OCI-LY7 (cell line): ENCODE measurements around the gene SIX1. TPM values are rescaled to one million over a fixed set of nuclear protein-coding genes. Genes with fewer than 3 reads are reported as not detected.

ENCODE experiments used
- BruUV-seq: library from RNA; stranded (reverse); fragments of 400-500 nt; replicated peaks from 2 replicates; lab custom pipeline; 2021; lab: Mats Ljungman, UMichigan
- CTCF ChIA-PET: fragments of 300-600 bp; sonication (Branson Sonifier 250); formaldehyde crosslinking; loops from one replicate; lab custom pipeline; 2022; ENCODE audit warnings: antibody characterized with exemption; ENCODE audit not compliant: unreplicated experiment; lab: Charles Lee
- POLR2A ChIA-PET: fragments of 300-600 bp; sonication (Branson Sonifier 250); formaldehyde crosslinking; loops from one replicate; lab custom pipeline; 2022; ENCODE audit warnings: antibody characterized with exemption; lab: Charles Lee
- DNase-seq: peaks from one replicate; pipeline ENCODE4 v3.0.0-alpha.2; 2015; ENCODE audit warnings: low spot score
- H2AFZ ChIP-seq: fragments of 200-600 bp; sonication (generic), shearing (Covaris generic); 2 replicates; pipeline ENCODE4 v1.6.1; 2014; ENCODE audit warnings: mild to moderate bottlenecking, antibody characterized with exemption, low read length, moderate library complexity
- H3K27ac ChIP-seq: fragments of 200-600 bp; sonication (generic); 2 replicates; pipeline ENCODE4 v1.5.1; 2014; ENCODE audit warnings: mixed run types, low read depth, mild to moderate bottlenecking, moderate library complexity, low read length, inconsistent platforms; ENCODE audit not compliant: poor library complexity, severe bottlenecking
- H3K36me3 ChIP-seq: fragments of 200-600 bp; sonication (generic); 2 replicates; pipeline ENCODE4 v1.6.1; 2014; ENCODE audit warnings: mild to moderate bottlenecking, antibody characterized with exemption, low read length, moderate library complexity, mixed read lengths; ENCODE audit not compliant: insufficient read depth
- H3K4me1 ChIP-seq: fragments of 200-600 bp; sonication (generic); 2 replicates; pipeline ENCODE4 v1.5.1; 2014; ENCODE audit warnings: mild to moderate bottlenecking, low read length; ENCODE audit not compliant: insufficient read depth, poor library complexity, severe bottlenecking
- H3K4me2 ChIP-seq: fragments of 200-600 bp; sonication (generic); 2 replicates; pipeline ENCODE4 v1.6.1; 2014; ENCODE audit warnings: mild to moderate bottlenecking, low read length
- H3K4me3 ChIP-seq: fragments of 200-600 bp; sonication (generic); 2 replicates; pipeline ENCODE4 v1.5.1; 2014; ENCODE audit warnings: mild to moderate bottlenecking, low read depth, low read length; ENCODE audit not compliant: poor library complexity, severe bottlenecking
- H3K79me2 ChIP-seq: fragments of 200-600 bp; sonication (generic); 2 replicates; pipeline ENCODE4 v1.6.1; 2016; ENCODE audit warnings: low read depth, mild to moderate bottlenecking, low read length, moderate library complexity, mixed read lengths; ENCODE audit not compliant: insufficient read depth
- H3K9me2 ChIP-seq: fragments of 200-600 bp; sonication (generic); 2 replicates; pipeline ENCODE4 v1.6.1; 2016; ENCODE audit warnings: mild to moderate bottlenecking, low read length, mixed read lengths; ENCODE audit not compliant: insufficient read depth
- H3K9me3 ChIP-seq: fragments of 200-600 bp; sonication (generic); 2 replicates; pipeline ENCODE4 v1.6.1; 2014; ENCODE audit warnings: mild to moderate bottlenecking, mixed run types, low read length, mixed read lengths
- H4K20me1 ChIP-seq: fragments of 200-600 bp; sonication (generic); 2 replicates; pipeline ENCODE4 v1.6.1; 2014; ENCODE audit warnings: mild to moderate bottlenecking, antibody characterized with exemption, low read length, moderate library complexity, mixed read lengths; ENCODE audit not compliant: insufficient read depth
- EZH2phosphoT487 ChIP-seq: fragments of 200-600 bp; sonication (generic); IDR thresholded peaks from 2 replicates; pipeline ENCODE4 v1.6.1; 2018; ENCODE audit warnings: low read depth, borderline replicate concordance, mild to moderate bottlenecking, mixed run types, antibody characterized with exemption, low read length, moderate library complexity, mixed read lengths
- intact Hi-C: fragments of 100-400 bp; cut with micrococcal nuclease; formaldehyde crosslinking; loops from one replicate; pipeline ENCODE4 v1.10.0; 2022; ENCODE audit not compliant: unreplicated experiment
- total RNA-seq, 2 experiments: library from RNA; depleted of rRNA in 1 of 2; stranded (reverse); fragments of >200 nt in 1 of 2; shearing (Covaris generic) in 1 of 2; gene quantifications; 2 replicates each; pipeline ENCODE4 v1.2.3, GENCODE V29; 2014 to 2022
- TF ChIP-seq, protein P1 (sequence below): fragments of 200-600 bp; sonication (generic); conservative IDR thresholded peaks from 2 replicates; pipeline ENCODE4 v1.5.1; 2014; ENCODE audit warnings: mild to moderate bottlenecking, antibody characterized with exemption, low read length, moderate library complexity, mixed read lengths

Gene SIX1
- total RNA-seq, 2 experiments from 2014 or later = 0.35 to 2.9 TPM

DNA sequence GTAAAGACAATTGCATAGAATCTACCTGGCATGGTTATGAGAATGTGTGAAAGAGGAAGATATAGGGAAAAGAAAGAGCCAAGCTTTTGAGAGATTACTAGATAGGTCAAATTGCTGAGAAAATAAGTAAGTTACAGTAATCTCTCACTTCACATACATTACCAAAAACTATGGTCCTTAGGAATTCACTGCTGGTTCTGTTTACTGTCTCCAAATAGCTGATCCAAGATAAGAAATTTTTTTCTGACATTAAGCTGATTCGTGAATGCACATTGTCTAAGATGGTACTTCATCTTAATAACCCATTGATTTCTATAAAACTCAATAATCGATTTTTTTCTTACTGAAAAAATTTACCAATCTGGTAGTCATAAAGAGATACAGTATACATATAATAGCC lies 17.4 kb downstream of the SIX1 start:
- Histone ChIP-seq H3K9me2 (no peaks in the 10 kb centered on the region), H3K9me3 (no peaks in the 10 kb centered on the region), H2AFZ (no peak overlapping the region; the same call in 1 of the 2 replicates), H3K4me1 (peaks cover 5% of the 10 kb centered on the region), H4K20me1 (no peaks in the 10 kb centered on the region), H3K4me3 (no peak overlapping the region), H3K36me3 (no peaks in the 10 kb centered on the region), H3K27ac (no peak overlapping the region), H3K79me2 (no peaks in the 10 kb centered on the region), H3K4me2 (no peak overlapping the region)
- DNase-seq = no peak
- ChIA-PET CTCF (no interaction called here), POLR2A (interaction anchor here (0.6 kb wide), 2 partner anchors 8 to 89 kb away, joined by 3 read pairs; no protein-coding TSS in a partner anchor)
- no TSS peak for BruUV-seq
- TF ChIP-seq EZH2phosphoT487 = no peak
- TF ChIP-seq, protein P1, sequence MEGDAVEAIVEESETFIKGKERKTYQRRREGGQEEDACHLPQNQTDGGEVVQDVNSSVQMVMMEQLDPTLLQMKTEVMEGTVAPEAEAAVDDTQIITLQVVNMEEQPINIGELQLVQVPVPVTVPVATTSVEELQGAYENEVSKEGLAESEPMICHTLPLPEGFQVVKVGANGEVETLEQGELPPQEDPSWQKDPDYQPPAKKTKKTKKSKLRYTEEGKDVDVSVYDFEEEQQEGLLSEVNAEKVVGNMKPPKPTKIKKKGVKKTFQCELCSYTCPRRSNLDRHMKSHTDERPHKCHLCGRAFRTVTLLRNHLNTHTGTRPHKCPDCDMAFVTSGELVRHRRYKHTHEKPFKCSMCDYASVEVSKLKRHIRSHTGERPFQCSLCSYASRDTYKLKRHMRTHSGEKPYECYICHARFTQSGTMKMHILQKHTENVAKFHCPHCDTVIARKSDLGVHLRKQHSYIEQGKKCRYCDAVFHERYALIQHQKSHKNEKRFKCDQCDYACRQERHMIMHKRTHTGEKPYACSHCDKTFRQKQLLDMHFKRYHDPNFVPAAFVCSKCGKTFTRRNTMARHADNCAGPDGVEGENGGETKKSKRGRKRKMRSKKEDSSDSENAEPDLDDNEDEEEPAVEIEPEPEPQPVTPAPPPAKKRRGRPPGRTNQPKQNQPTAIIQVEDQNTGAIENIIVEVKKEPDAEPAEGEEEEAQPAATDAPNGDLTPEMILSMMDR = no peak
- intact Hi-C loops = no loop called here

DNA sequence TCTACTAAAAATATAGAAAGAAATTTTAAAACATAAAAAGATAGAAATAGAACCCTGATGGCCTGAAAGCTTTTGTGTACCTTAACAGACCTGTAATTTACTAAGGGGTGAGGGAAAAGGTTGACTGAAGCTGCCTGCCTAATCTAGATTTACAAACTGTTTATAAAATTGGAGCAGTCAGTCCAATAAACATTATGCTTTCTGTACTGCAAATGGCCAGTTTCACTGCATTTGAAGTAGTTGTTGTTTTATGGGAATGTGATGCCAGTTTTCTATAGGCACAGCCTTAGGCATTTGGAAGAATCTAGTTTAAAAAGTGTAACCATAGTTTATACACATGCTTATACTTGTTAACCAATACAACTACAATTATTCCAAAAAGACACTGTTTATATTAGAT lies 19.1 kb downstream of the SIX1 start:
- intact Hi-C loops = no loop called here
- Histone ChIP-seq H3K9me2 (no peaks in the 10 kb centered on the region), H3K4me1 (peaks cover 5% of the 10 kb centered on the region), H2AFZ (no peak overlapping the region), H3K9me3 (no peaks in the 10 kb centered on the region), H3K4me2 (no peak overlapping the region), H3K79me2 (no peaks in the 10 kb centered on the region), H3K36me3 (no peaks in the 10 kb centered on the region), H4K20me1 (no peaks in the 10 kb centered on the region), H3K27ac (no peak overlapping the region), H3K4me3 (no peak overlapping the region)
- DNase-seq = no peak
- TF ChIP-seq EZH2phosphoT487 = no peak
- TF ChIP-seq, protein P1 = no peak
- BruUV-seq = no TSS peak
- POLR2A ChIA-PET = no interaction called here
- CTCF ChIA-PET = no interaction called here

DNA sequence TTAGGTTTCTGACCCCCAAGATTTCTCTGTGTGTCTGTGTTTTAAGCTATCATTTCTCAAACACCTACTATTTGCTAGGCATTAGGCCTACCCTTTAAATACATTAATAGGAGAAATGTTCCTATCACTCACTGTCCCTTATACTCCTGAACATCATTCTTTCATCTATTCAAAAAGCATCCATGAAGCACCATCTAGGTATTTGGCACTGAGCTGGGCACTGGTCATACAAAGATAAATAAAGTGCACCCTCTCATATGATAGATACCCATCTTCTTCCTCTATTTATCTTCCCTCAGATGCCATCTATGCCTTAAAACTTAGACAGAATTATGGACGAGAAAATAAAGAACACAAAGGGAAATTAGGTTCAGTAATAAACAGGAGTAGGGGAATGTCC lies 20.4 kb downstream of the SIX1 start:
- H3K36me3 ChIP-seq = no peaks in the 10 kb centered on the region
- intact Hi-C loops = loop anchor here (1.0 to 5.0 kb wide), 2 partner anchors 106 to 453 kb away; no protein-coding TSS in a partner anchor
- CTCF ChIA-PET = no interaction called here

More for the DNA sequence above, 20.4 kb downstream of the SIX1 start:
- Histone ChIP-seq H2AFZ (no peak overlapping the region), H3K4me1 (peaks cover 5% of the 10 kb centered on the region), H3K9me2 (no peaks in the 10 kb centered on the region), H3K4me2 (no peak overlapping the region), H3K79me2 (no peaks in the 10 kb centered on the region), H3K27ac (no peak overlapping the region), H3K4me3 (no peak overlapping the region), H4K20me1 (no peaks in the 10 kb centered on the region), H3K9me3 (no peaks in the 10 kb centered on the region)
- no TSS peak for BruUV-seq
- DNase-seq = no peak
- TF ChIP-seq EZH2phosphoT487 = no peak
- TF ChIP-seq, protein P1 = no peak
- POLR2A ChIA-PET = no interaction called here
